Lower leg skin (tissue), 3 donors: Measurements from ENCODE around the gene ZDHHC14.

Experiments used
- CTCF ChIP-seq, 3 donors: fragments of 450-650 bp; IDR thresholded peaks; one replicate each; pipeline ENCODE4 v1.5.1; 2016; ENCODE audit warnings: antibody characterized with exemption in 3 of 3, mild to moderate bottlenecking in 3 of 3, moderate library complexity in 2 of 3
- POLR2A ChIP-seq, 2 donors: fragments of 450-650 bp; IDR thresholded peaks; one replicate each; pipeline ENCODE4 v1.6.1; 2016 to 2017; ENCODE audit warnings: antibody characterized with exemption in 2 of 2, mild to moderate bottlenecking in 1 of 2, moderate library complexity in 1 of 2

- no peak for TF ChIP-seq POLR2A (IDR thresholded peaks at IDR 0.05)
- no peak for TF ChIP-seq CTCF (IDR thresholded peaks at IDR 0.05)
These were observed 8.3 kb upstream of the ZDHHC14 start for GRCh38 chr6:157372501-157373280.
